Central memory CD4-positive, alpha-beta T cell (primary cell): ENCODE data around the gene SLC29A2.

Experiments
- DNase-seq: peaks from one replicate; pipeline ENCODE4 v3.0.0; 2022

Gene SLC29A2

GRCh38 chr11:66346476-66347424 is 24.8 kb downstream of the SLC29A2 start:
- DNase-seq = no peak

DNA sequence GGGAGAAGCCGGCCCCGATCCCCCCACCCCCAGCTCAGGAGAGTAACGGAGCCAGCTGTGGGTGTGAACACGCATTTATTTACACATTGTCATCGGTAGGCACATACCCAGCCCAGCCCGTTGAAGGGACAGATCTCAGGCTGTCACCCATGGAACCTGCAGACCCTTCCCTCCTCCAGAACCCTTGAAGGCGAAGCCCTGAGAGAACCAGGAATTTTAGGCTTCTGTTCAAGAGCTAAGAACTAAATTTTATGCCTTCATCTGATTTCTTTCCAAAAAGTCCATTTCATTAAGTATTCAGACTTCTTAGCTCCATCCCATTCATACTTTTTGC is 26.3 kb downstream of the SLC29A2 start:
- DNase-seq = no peak

DNA sequence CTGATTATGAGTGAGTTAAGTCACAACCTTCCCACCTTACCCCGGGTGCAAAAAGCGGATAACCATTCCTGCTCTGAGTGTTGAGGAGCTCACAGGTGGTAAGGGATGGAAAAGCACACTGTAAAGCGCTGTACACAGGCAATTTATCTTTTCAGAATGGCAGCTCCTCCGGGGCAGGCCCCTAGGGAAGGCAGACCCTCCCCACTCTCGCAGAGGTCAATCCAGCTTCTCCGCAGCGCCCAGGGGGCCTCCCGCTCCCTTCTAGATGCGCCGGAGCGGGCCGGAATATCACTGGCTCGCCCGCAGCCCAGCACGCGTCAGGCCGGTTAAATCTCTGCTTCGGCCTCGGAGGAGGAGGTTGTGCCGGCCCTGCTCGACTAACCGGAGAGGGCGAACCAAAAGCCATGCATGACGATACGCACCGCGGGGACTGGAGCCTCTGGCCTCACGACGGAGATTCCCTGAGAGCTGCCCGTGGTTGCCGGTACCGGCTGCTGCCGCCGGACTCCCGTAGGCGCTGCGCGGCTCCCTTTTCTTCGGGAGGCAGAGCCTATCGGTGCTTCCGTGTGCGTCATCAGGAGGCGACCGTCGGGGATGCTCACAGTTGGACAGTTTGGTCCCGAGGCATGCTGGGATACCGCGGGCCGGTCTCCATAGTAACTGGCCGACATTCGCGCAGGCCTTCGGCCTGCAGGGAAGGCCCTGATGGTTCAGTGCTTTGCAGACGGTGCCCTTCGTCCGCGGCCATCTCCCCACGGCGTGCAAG is 26.8 kb downstream of the SLC29A2 start, which contains the start of gene BRMS1:
Gene BRMS1 (minus strand): TSS at position 555 of the 766 bp plus-strand sequence. CDS start 2,870 bp downstream, outside the sequence.
- DNase-seq = peak; percentile 93

GRCh38 chr11:66343176-66343575 is 28.4 kb downstream of the SLC29A2 start:
- DNase-seq = no peak

DNA sequence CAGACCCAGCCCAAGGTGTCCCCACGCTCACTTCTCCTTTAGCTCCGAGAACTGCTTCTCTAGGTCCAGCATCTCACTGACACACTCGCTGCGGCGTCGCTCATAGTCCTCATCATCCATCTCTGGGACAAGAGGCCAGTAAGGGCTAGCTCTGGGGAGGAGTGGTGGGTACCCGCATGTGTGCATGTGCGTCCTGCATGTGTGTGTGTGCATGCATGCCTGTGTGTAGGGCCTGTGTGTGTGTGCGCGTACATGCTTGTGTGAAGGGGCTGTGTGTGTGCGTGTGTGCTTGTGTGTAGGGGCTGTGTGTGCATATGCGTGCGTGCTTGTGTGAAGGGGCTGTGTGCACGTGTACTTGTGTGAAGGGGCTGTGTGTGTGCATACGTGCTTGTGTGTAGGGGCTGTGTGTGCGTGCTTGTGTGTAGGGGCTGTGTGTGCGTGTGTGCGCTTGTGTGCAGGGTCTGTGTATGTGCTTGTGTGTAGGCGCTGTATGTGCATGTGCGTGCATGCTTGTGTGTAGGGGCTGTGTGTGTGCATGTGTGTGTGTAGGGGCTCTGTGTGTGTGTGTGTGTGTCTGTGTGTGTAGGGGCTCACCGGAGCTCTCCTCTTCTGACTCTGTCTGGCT is 29.9 kb downstream of the SLC29A2 start:
- no peak for DNase-seq

DNA sequence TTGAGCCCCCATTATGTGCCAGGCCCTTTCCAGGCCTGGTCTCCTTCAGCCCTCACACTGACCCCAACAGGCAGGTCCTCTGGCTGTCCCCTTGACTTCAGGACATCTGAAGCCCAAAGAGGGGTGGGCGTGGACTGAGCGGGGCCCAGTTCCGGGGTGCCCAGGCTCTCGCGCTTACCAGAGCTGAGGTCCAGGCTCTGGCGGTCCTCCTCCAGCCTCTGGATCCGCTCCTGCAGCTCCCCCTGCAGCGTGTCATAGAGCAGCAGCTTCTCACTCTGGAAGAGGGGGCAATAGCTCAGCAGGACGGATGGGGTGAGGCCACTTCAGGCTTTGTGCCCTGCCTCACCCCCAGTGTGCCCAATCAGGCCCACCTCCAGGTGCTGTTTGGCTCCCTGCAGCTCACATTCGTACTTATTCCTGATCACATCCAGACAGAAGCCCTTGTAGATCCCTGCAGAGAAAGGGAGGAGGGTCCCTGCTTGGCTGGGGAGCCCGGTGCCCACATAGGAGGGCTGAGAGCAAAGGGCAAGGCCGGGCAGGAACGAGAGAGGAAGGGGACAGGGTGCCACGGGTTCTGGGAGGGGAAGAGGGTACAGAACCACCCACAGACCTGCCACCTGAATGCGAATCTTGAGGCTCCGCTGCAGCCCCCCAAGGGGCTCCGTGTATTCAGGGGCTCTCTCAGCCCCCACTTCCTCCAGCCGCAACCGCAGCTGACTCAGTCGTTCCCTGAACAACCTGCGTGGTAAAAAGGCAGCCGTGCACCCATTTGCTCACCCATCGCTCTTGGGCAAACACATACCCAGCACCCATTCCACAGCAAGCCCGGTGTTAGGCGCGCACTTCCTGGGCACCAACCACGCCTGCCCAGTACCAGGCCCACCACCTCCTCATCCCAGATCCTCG is 30.7 kb downstream of the SLC29A2 start:
- DNase-seq = no peak

GRCh38 chr11:66339686-66340483 is 31.7 kb downstream of the SLC29A2 start:
- DNase-seq = no peak

DNA sequence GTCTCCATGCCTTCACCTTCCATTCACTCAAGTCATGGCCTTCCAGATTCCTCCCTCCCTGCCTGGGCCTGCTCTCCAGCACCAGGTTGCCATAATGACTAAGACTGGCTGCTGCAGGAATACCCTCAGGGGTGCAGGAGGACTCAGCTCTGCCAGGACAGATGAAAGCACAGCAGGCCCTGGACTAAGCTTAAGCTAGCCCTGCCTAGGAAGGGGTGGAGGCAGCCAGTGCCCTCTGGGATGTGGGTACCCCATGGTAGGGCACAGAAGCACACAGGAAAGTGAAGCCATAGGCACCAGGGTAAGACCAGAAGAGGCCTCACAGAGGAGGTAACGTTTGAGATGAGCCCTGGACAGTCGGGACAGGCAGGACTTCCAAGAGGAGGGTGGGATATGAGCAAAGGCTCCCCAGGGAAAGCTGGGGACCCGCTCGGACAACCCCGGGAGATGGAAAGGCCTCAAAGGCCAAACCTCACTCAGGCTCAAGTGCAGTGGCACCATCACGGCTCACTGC is 32.3 kb downstream of the SLC29A2 start:
- DNase-seq = no peak

DNA sequence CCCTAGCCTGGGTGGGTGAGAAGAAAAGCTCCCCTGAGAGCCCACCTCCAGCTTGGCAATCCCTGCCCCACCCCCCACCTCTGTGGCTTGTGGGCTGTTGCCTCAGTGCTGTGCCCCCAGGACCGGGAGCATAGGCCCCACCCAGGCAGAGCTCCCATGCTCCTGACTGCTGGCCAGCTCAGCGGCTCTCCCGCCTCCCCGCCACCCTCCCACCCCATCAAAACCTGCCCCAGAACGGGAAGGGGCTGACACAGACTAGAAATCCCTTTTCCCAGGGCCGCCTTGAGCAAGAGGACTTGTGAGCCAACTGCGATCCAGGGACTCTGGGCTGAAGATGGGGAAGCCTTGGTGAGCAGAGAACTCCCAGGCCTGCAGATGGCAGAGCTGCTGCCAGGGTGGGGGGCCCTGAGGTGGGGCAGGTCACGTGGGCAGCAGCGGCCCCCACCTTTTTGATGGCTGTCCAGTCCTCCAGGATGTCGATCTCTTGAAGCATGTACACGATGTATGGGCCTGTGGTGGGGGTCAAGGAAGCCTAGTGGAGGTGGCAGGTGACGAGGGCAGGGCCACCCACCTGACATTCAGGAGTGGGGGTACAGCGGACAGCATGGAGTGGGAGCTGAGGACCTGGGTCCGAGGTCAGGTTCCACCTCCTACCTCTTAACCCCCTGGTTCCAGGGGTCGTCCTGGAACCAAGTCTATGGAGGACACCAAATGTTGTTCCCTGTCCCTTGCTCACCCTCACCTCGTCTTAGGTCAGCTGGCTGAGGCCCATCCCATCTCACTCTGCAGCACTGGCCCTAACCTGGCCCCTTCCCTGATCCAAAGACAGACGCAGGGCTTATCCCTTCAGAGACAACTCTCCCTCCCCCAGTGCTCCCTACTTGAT is 33.0 kb downstream of the SLC29A2 start:
- DNase-seq = no peak

GRCh38 chr11:66337103-66337899 is 34.3 kb downstream of the SLC29A2 start:
- no peak for DNase-seq

GRCh38 chr11:66336234-66337102 is 35.1 kb downstream of the SLC29A2 start, which contains the start of gene RIN1:
TSS of gene RIN1 (minus strand) at chr11:66336434. CDS start at chr11:66336402, 32 bp downstream.
- DNase-seq = no peak

DNA sequence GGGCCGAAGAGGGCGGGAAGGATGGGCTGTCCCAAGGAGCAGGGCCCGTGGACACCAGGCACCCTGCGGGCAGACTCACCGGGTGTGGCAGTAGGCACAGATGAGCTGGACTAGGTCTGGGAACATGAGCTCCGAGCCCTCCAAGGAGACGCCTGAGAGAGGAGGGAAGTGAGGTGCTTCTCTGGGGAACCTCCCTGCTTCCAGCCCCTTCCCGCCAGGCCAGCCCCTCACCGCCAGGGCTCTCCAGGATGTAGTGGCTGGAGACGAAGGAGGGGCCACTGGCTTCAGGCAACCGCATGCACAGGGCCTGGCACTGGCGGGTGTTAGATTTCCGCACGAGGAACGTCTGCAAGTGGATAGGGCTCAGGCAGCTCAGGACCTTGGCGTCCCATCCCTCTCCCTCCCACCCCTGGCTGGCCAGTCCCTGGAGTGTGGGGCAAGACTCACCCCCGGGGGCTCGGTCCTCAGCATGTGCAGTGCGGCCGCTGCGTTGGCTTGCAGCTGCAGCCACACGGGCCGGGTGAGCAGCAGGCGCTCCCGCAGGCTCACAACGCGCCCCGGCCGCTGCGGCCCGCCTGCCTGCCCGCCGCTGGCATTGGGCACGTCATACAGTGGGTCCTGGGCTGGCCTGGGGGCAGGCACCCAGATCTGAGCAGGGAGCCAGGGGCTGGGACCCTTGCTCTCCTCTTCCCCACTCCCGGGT is 35.9 kb downstream of the SLC29A2 start:
- no peak for DNase-seq

- DNase-seq = no peak
Observed at GRCh38 chr11:66334605-66335442, 36.7 kb downstream of the SLC29A2 start.

- DNase-seq = no peak
Observed at GRCh38 chr11:66333896-66334604, 37.5 kb downstream of the SLC29A2 start.

DNA sequence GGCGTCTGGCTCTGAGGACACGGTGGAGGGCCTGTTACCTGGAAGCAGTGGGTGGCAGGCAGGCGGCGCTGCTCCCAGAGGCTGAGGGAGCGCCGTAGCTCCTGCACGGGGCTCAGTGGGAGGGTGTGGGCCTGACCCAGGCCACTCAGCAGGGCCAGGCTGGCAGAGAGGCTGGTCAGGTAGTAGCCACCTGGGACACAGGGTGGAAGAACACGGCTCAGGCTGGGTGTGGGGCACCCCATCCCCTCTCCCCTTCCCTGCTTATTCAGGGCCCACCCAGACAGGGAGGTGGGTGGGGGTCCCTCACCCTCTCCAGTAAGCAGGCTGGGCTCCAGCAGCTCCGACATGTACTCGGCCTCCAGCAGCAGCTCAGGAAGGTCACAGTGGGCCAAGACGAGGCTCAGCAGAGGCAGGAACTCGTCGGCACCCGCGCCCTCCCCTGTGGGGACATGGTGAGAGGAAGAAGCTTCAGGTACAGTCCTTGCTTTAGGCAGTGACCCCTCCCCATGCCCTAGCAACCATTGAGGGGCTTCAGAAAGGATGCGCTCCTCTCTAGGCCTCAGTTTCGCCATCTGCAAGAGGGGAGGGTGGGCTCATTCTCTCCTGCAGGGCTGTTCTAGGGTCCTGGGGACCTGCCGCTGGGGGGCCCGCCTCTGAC is 38.2 kb downstream of the SLC29A2 start:
- no peak for DNase-seq
